DOHH2 (cell line): ENCODE results near the gene DDX59.

Source experiments
- H3F3A ChIP-seq: fragments of 200-600 bp; sonication (generic), shearing (Covaris generic); 2 replicates; pipeline ENCODE4 v1.6.0; 2016; ENCODE audit warnings: antibody characterized with exemption, mild to moderate bottlenecking; ENCODE audit not compliant: control insufficient read depth, insufficient read depth
- H3K27ac ChIP-seq: fragments of 200-600 bp; sonication (generic); 2 replicates; pipeline ENCODE4 v1.5.1; 2014; ENCODE audit warnings: low read depth, mild to moderate bottlenecking, low read length, moderate library complexity
- H3K27me3 ChIP-seq: fragments of 200-600 bp; sonication (generic); 2 replicates; pipeline ENCODE4 v1.6.1; 2014; ENCODE audit warnings: mild to moderate bottlenecking, low read length, mixed read lengths; ENCODE audit not compliant: control insufficient read depth
- H3K36me3 ChIP-seq: fragments of 200-600 bp; sonication (generic); 2 replicates; pipeline ENCODE4 v1.6.1; 2014; ENCODE audit warnings: mild to moderate bottlenecking, low read length, moderate library complexity, mixed read lengths; ENCODE audit not compliant: control insufficient read depth
- H3K4me1 ChIP-seq: fragments of 200-600 bp; sonication (generic); 2 replicates; pipeline ENCODE4 v1.6.1; 2014; ENCODE audit warnings: mild to moderate bottlenecking, low read length, mixed read lengths; ENCODE audit not compliant: control insufficient read depth
- H3K4me2 ChIP-seq: fragments of 200-600 bp; sonication (generic); 2 replicates; pipeline ENCODE4 v1.6.0; 2014; ENCODE audit warnings: mild to moderate bottlenecking, low read length, moderate library complexity
- H3K4me3 ChIP-seq: fragments of 200-600 bp; sonication (generic); 2 replicates; pipeline ENCODE4 v1.5.1; 2014; ENCODE audit warnings: mild to moderate bottlenecking, low read length, mixed read lengths
- H3K79me2 ChIP-seq: fragments of 200-600 bp; sonication (generic); 2 replicates; pipeline ENCODE4 v1.6.1; 2014; ENCODE audit warnings: mild to moderate bottlenecking, low read length, mixed read lengths; ENCODE audit not compliant: control insufficient read depth
- H3K9me2 ChIP-seq: fragments of 200-600 bp; sonication (generic); replicated peaks from 2 replicates; pipeline ENCODE4 v1.6.1; 2014; ENCODE audit warnings: mild to moderate bottlenecking, low read length, mixed read lengths; ENCODE audit not compliant: control insufficient read depth
- H3K9me3 ChIP-seq: fragments of 200-600 bp; sonication (generic); 2 replicates; pipeline ENCODE4 v1.6.1; 2014; ENCODE audit warnings: antibody characterized with exemption, low read length, mixed read lengths; ENCODE audit not compliant: control insufficient read depth, insufficient read depth
- H4K20me1 ChIP-seq: fragments of 200-600 bp; sonication (generic); 2 replicates; pipeline ENCODE4 v1.6.0; 2014; ENCODE audit warnings: low read depth, mild to moderate bottlenecking, antibody characterized with exemption, low read length, moderate library complexity; ENCODE audit not compliant: control insufficient read depth, insufficient read depth
- EZH2phosphoT487 ChIP-seq: fragments of 200-600 bp; sonication (generic); IDR thresholded peaks from 2 replicates; pipeline ENCODE4 v1.6.1; 2017; ENCODE audit warnings: borderline replicate concordance, mild to moderate bottlenecking, antibody characterized with exemption, low read length, moderate library complexity, mixed read lengths
- TF ChIP-seq, protein P1 (sequence below): fragments of 200-600 bp; sonication (generic); IDR thresholded peaks from one replicate; pipeline ENCODE4 v1.5.1; 2014; ENCODE audit warnings: antibody characterized with exemption, mild to moderate bottlenecking, low read depth, low read length; ENCODE audit not compliant: poor library complexity, severe bottlenecking

The DDX59 gene

DNA sequence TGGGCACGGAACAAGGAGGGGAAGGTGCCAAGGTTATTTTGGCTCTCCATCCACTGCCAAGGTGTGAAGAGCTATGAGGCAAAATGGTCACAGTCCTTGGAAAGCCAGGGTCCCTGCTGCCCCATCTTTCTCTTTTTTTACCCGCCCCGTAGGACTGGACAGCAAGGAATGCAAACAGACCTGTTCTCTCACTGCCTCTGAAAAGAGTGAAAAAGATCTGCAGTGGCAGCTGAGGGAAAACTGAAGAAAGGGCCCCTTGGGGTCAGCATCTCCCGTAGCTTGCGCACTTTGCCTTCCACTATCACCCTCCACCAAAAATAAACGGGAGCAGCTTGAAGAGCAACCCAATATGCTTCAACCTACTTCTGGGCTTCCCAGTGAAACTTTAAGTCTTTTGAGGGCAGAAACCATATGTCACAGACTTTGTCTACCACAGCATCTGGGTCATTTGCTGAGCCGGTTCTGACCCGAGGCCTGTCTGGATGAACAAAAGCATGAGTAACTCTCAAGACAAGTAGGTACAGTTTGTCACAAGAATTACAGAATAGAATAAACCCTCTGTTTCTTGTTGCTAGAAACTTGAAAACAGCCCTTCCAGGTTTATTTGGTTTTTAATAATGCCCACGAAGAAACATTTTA lies 39.7 kb downstream of the DDX59 start:
- Histone ChIP-seq H3K9me2 (no peaks in the 10 kb centered on the region), H3K79me2 (no peaks in the 10 kb centered on the region), H3K4me3 (no peak overlapping the region), H3F3A (peaks cover 6% of the 10 kb centered on the region; the same call in 1 of the 2 replicates), H4K20me1 (peaks cover 12% of the 10 kb centered on the region; the same call in 1 of the 2 replicates), H3K36me3 (no peaks in the 10 kb centered on the region), H3K9me3 (no peaks in the 10 kb centered on the region), H3K4me2 (no peak overlapping the region), H3K27ac (no peak overlapping the region), H3K4me1 (peaks cover 15% of the 10 kb centered on the region), H3K27me3 (peaks cover 64% of the 10 kb centered on the region)
- TF ChIP-seq, protein P1, sequence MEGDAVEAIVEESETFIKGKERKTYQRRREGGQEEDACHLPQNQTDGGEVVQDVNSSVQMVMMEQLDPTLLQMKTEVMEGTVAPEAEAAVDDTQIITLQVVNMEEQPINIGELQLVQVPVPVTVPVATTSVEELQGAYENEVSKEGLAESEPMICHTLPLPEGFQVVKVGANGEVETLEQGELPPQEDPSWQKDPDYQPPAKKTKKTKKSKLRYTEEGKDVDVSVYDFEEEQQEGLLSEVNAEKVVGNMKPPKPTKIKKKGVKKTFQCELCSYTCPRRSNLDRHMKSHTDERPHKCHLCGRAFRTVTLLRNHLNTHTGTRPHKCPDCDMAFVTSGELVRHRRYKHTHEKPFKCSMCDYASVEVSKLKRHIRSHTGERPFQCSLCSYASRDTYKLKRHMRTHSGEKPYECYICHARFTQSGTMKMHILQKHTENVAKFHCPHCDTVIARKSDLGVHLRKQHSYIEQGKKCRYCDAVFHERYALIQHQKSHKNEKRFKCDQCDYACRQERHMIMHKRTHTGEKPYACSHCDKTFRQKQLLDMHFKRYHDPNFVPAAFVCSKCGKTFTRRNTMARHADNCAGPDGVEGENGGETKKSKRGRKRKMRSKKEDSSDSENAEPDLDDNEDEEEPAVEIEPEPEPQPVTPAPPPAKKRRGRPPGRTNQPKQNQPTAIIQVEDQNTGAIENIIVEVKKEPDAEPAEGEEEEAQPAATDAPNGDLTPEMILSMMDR, result no peak
- no peak for TF ChIP-seq EZH2phosphoT487

DNA sequence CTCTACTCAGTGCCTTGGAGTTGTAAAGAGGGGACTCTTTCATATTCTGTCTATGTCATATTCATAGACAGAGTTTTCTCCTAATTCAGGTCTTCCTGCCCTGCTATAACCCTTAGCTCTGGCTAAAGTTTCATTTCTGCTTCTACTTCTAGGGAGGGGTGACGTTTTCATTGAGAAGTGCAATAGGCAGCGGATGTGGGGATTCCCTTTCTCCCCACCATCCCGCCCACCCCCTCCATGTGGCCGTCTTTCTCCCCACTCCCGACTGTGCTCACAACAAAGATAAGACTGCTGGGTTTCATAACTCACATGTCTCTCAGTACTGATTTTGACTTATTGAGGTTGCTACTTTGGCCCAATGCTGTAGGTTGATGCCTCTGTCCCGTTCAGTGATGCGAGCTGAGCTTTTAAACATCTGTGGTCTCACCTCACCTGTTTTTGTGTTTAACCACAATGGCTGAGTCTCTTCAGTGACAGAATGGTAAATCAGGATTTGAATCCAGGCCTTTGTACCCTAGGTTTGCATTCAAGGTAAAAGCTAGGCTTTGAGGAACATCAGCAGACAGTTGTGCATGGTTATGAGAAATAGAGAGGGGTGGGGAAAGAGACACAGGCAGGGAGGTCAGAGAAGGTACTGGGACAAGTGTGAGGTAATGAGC lies 41.4 kb downstream of the DDX59 start:
- H3K9me3 ChIP-seq, result no peaks in the 10 kb centered on the region
- peak overlapping the region; percentile 53 for H3K4me2 ChIP-seq
- peaks cover 6% of the 10 kb centered on the region; the same call in 1 of the 2 replicates for H3F3A ChIP-seq
- H4K20me1 ChIP-seq, result peaks cover 12% of the 10 kb centered on the region; the same call in 1 of the 2 replicates
- TF ChIP-seq EZH2phosphoT487, result no peak
- TF ChIP-seq, protein P1, result no peak
- peak overlapping the region; percentile 14; the same call in 1 of the 2 replicates for H3K4me3 ChIP-seq
- H3K4me1 ChIP-seq, result peaks cover 15% of the 10 kb centered on the region
- no peaks in the 10 kb centered on the region for H3K36me3 ChIP-seq
- H3K9me2 ChIP-seq, result no peaks in the 10 kb centered on the region
- no peaks in the 10 kb centered on the region for H3K79me2 ChIP-seq
- H3K27ac ChIP-seq, result no peak overlapping the region
- peaks cover 59% of the 10 kb centered on the region for H3K27me3 ChIP-seq

DNA sequence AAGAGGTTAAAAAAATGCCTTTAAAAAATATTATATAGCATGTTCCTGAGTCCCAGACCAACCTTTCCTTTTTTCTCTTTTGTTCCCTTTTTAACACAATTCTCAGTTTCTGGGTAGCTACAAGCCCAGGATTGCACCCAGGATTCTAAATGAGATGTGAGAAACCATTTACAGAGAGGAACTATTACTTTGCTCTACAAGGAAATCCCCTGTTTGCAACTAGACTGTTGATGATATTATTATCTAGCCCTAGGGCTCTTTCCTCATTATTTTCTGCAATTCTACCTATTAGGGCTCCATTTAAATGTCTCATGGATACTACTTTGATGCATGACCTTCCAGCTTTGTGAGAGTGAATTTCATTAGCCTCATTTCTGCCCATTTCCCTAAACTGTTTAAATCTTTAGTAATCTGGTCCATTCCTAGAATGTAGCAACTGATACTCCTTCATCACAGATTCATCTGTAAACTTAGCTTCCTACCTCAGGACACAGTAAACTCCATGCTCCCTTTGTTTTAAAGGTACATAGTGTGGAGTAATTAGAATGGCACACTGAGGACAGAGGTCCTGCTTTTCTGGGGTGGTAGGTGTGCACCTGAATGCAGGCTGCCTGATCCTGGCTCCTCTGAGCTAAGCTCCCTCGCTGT lies 42.0 kb downstream of the DDX59 start:
- TF ChIP-seq, protein P1, result no peak
- TF ChIP-seq EZH2phosphoT487, result no peak
- Histone ChIP-seq H3K4me2 (peak overlapping the region; percentile 53), H3K36me3 (no peaks in the 10 kb centered on the region), H4K20me1 (peaks cover 12% of the 10 kb centered on the region; the same call in 1 of the 2 replicates), H3K9me2 (no peaks in the 10 kb centered on the region), H3K4me1 (peaks cover 15% of the 10 kb centered on the region), H3F3A (peaks cover 10% of the 10 kb centered on the region; the same call in 1 of the 2 replicates), H3K27ac (no peak overlapping the region), H3K27me3 (peaks cover 55% of the 10 kb centered on the region), H3K79me2 (no peaks in the 10 kb centered on the region), H3K9me3 (no peaks in the 10 kb centered on the region), H3K4me3 (no peak overlapping the region)
